ENCODE measurements around the gene MAP1B.
"Not testable (repeated sequence)": the region's sequence is repeated elsewhere in the genome, so short reads cannot be mapped to it uniquely, and the experiment has no call there.

Gene MAP1B

GRCh38 chr5:72166070-72166979 is 59.0 kb downstream of the MAP1B start:
- DNase-seq: peak; percentile 82

- DNase-seq: no peak
Measured at GRCh38 chr5:72167257-72167656, 60.0 kb downstream of the MAP1B start.

GRCh38 chr5:72167804-72168203 is 60.5 kb downstream of the MAP1B start:
- DNase-seq: no peak

GRCh38 chr5:72170101-72170500 is 62.8 kb downstream of the MAP1B start:
- DNase-seq: no peak

GRCh38 chr5:72171181-72171580 is 63.9 kb downstream of the MAP1B start:
- not testable (repeated sequence) for DNase-seq

- DNase-seq: no peak
Measured at GRCh38 chr5:72171667-72172066, 64.4 kb downstream of the MAP1B start.

- DNase-seq: no peak
Measured at GRCh38 chr5:72172786-72173185, 65.5 kb downstream of the MAP1B start.

GRCh38 chr5:72177538-72177937 is 70.3 kb downstream of the MAP1B start:
- no peak for DNase-seq

- DNase-seq: no peak
Measured at GRCh38 chr5:72179028-72179815, 71.9 kb downstream of the MAP1B start.

- DNase-seq: no peak
Measured at GRCh38 chr5:72179816-72180440, 72.7 kb downstream of the MAP1B start.

GRCh38 chr5:72180925-72181324 is 73.7 kb downstream of the MAP1B start:
- no peak for DNase-seq

- no peak for DNase-seq
Measured at GRCh38 chr5:72182686-72183085, 75.4 kb downstream of the MAP1B start.

GRCh38 chr5:72183101-72183520 is 75.8 kb downstream of the MAP1B start:
- DNase-seq: no peak

- no peak for DNase-seq
Measured at GRCh38 chr5:72184408-72184807, 77.1 kb downstream of the MAP1B start.

GRCh38 chr5:72185496-72186329 is 78.4 kb downstream of the MAP1B start:
- DNase-seq: peak; percentile 67

- no peak for DNase-seq
Measured at GRCh38 chr5:72187388-72188075, 80.3 kb downstream of the MAP1B start.

- DNase-seq: no peak
Measured at GRCh38 chr5:72188166-72188565, 80.9 kb downstream of the MAP1B start.

GRCh38 chr5:72189146-72189545 is 81.9 kb downstream of the MAP1B start:
- no peak for DNase-seq

GRCh38 chr5:72191404-72191803 is 84.1 kb downstream of the MAP1B start:
- no peak for DNase-seq

GRCh38 chr5:72194846-72195245 is 87.6 kb downstream of the MAP1B start:
- DNase-seq: no peak

GRCh38 chr5:72195581-72195980 is 88.3 kb downstream of the MAP1B start:
- DNase-seq: no peak

GRCh38 chr5:72197393-72197792 is 90.1 kb downstream of the MAP1B start:
- no peak for DNase-seq
